GM10847 (cell line): ENCODE measurements around the gene DCUN1D2.

Experiments
- POLR2A ChIP-seq: IDR thresholded peaks from 2 replicates; pipeline ENCODE4 v1.6.1; 2011; ENCODE audit not compliant: insufficient read length; ENCODE audit errors: extremely low read depth

The DCUN1D2 gene

GRCh38 chr13:113527272-113527958, 36.9 kb upstream of the DCUN1D2 start:
- TF ChIP-seq POLR2A: no peak

GRCh38 chr13:113526466-113527220, 36.1 kb upstream of the DCUN1D2 start:
- no peak for TF ChIP-seq POLR2A

GRCh38 chr13:113520571-113520970, 30.1 kb upstream of the DCUN1D2 start:
- no peak for TF ChIP-seq POLR2A

DNA sequence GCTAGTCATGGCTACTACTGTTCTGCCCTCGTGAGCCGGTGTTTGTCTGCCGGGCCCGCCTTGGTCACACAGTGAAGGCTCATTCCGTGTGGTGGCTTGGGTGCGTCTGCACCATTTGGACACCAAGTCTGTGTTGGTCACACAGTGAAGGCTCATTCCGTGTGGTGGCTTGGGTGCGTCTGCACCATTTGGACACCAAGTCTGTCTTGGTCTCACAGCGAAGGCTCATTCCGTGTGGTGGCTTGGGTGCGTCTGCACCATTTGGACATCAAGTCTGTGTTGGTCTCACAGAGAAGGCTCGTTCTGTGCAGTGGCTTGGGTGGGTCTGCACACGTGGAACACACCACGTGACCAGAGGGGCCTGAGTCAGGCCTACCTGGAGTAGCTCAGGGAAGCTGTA, 29.0 kb upstream of the DCUN1D2 start:
- no peak for TF ChIP-seq POLR2A

- TF ChIP-seq POLR2A: no peak
These were observed 27.7 kb upstream of the DCUN1D2 start for GRCh38 chr13:113518076-113518803.

DNA sequence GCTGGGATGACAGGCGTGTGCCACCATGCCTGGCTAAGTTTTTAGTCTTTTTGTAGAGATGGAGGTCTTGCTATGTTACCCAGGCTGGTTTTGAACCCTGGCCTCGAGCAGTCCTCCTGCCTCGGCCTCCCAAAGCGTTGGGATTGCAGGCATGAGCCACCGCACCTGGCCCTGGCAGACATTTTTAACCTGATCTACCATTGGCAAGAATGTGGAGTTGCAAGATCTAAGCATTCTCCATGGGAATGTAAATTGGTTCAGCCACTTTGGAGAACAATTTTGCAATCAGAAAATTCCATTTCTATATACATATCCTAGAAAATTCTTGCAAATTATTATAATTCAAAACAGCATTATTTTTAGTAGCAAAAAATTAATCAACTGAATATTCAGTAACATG, 24.3 kb upstream of the DCUN1D2 start:
- no peak for TF ChIP-seq POLR2A

DNA sequence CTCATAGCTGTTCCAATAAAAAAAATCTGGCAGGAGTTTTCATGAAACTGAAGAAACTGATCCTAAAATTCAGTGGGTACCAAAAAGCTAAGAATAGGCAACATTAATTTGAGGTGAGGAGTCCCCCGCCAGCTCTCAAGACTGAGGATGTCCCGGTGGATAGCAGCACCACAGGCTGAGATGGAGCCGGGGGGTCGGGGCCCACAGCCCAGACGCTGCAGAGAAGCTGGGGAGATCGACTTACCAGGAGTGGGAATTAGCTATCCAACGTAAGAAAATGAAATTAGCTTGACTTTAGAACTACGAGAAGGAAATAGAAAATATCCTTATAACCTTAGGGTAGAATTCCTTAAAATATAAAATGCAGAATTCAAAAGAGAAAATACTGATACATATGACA, 23.2 kb upstream of the DCUN1D2 start:
- no peak for TF ChIP-seq POLR2A

GRCh38 chr13:113511361-113511760, 20.9 kb upstream of the DCUN1D2 start:
- TF ChIP-seq POLR2A: no peak

DNA sequence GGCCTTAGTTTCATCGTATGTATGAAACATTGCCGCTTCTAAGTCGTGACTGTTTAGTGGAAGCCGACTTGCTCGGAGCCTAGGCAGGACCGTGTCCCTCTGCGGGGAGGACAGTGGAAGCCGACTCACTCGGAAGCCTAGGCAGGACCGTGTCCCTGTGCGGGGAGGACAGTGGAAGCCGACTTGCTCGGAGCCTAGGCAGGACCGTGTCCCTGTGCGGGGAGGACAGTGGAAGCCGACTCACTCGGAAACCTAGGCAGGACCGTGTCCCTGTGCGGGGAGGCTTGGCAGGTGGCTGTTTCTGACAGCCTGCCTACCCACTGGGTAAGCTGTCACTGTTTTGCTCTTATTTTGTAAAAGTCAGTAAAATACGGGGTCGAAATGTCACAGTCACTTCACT, 20.4 kb upstream of the DCUN1D2 start:
- TF ChIP-seq POLR2A: no peak

GRCh38 chr13:113509989-113510388, 19.5 kb upstream of the DCUN1D2 start:
- TF ChIP-seq POLR2A: no peak

DNA sequence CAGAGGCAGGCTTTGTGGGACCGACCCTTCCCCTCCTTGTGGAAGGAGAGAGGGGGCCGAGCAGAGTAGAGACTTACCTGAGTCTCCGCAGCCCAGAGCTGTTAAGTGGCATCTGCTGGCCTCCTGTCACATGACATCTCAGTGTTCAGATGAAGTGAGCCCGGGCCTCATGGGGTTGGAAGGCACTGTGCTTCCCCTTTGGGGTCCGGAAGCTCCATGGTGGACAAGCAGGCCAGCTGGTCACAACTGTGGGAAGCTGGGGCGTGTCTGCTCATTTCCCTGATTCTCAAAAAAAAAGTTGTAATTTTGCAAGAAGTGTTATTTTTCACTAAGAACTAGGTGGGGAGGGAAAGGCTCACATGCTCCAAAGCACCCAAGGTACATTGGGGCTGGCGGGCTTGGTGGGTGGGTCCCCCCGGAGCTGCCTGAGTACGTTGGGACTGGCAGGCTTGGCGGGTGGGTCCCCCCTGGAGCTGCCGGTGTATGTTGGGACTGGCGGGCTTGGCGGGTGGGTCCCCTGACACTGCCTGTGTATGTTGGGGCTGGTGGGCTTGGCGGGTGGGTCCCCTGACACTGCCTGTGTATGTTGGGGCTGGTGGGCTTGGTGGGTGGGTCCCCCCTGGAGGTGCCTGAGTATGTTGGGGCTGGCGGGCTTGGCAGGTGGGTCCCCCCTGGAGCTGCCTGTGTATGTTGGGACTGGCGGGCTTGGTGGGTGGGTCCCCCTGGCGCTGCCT, 18.2 kb upstream of the DCUN1D2 start:
- no peak for TF ChIP-seq POLR2A

- TF ChIP-seq POLR2A: no peak
These were observed 17.2 kb upstream of the DCUN1D2 start for GRCh38 chr13:113507505-113508345.

- no peak for TF ChIP-seq POLR2A
These were observed 16.4 kb upstream of the DCUN1D2 start for GRCh38 chr13:113506871-113507388.

- no peak for TF ChIP-seq POLR2A
These were observed 15.6 kb upstream of the DCUN1D2 start for GRCh38 chr13:113506025-113506685.
